CD4-positive, alpha-beta memory T cell (primary cell): ENCODE data around the gene SMIM5. TPM values are rescaled to one million over a fixed set of nuclear protein-coding genes. Genes with fewer than 3 reads are reported as not detected.
"Not testable (repeated sequence)": the region's sequence is repeated elsewhere in the genome, so short reads cannot be mapped to it uniquely, and the experiment has no call there.

Source experiments
- CTCF ChIA-PET: fragments of 350-600 bp; sonication (Branson Sonifier 250); formaldehyde crosslinking; loops from one replicate; lab custom pipeline; 2021; ENCODE audit warnings: inconsistent platforms; ENCODE audit not compliant: partially characterized antibody; lab: Charles Lee
- POLR2A ChIA-PET: fragments of 350-600 bp; sonication (Branson Sonifier 250); formaldehyde crosslinking; loops from one replicate; lab custom pipeline; 2021; ENCODE audit not compliant: partially characterized antibody; lab: Charles Lee
- DNase-seq, 5 donors: peaks; one replicate each; pipeline versions ENCODE4 v3.0.0 to v3.0.0-alpha.2; 2020 to 2022; ENCODE audit warnings: mixed read lengths in 1 of 5
- H3K27ac ChIP-seq: one replicate; pipeline ENCODE4 v1.7.0; 2013; ENCODE audit warnings: low read depth, low read length
- H3K27me3 ChIP-seq: 2 replicates; pipeline ENCODE4 v1.7.0; 2013; ENCODE audit warnings: mild to moderate bottlenecking, low read length, moderate library complexity; ENCODE audit not compliant: insufficient read depth
- H3K36me3 ChIP-seq: 2 replicates; pipeline ENCODE4 v1.7.0; 2013; ENCODE audit warnings: mild to moderate bottlenecking, low read length, moderate library complexity; ENCODE audit not compliant: insufficient read depth
- H3K4me1 ChIP-seq: 2 replicates; pipeline ENCODE4 v1.7.0; 2013; ENCODE audit warnings: mild to moderate bottlenecking, low read length, moderate library complexity; ENCODE audit not compliant: insufficient read depth
- H3K4me3 ChIP-seq, 2 donors: one replicate each; pipeline ENCODE4 v1.7.0; 2013; ENCODE audit warnings: low read length in 2 of 2, mild to moderate bottlenecking in 1 of 2
- H3K9me3 ChIP-seq, 2 donors: one replicate each; pipeline ENCODE4 v1.7.0; 2013; ENCODE audit warnings: low read length in 2 of 2, control low read depth in 1 of 2; ENCODE audit not compliant: control insufficient read depth in 1 of 2
- H3K27ac Mint-ChIP-seq, 7 donors: one replicate each; pipeline ENCODE4 v1.8.0; 2020 to 2021; ENCODE audit warnings: mixed read lengths in 7 of 7, mild to moderate bottlenecking in 6 of 7, inconsistent platforms in 3 of 7, moderate library complexity in 3 of 7
- H3K27me3 Mint-ChIP-seq, 2 donors: one replicate each; pipeline ENCODE4 v1.8.0; 2020 to 2021; ENCODE audit warnings: mixed read lengths in 2 of 2
- H3K36me3 Mint-ChIP-seq, 2 donors: one replicate each; pipeline ENCODE4 v1.8.0; 2020 to 2021; ENCODE audit warnings: mixed read lengths in 2 of 2, inconsistent platforms in 1 of 2, mild to moderate bottlenecking in 1 of 2
- H3K4me1 Mint-ChIP-seq, 4 donors: one replicate each; pipeline ENCODE4 v1.8.0; 2020 to 2021; ENCODE audit warnings: mixed read lengths in 4 of 4, mild to moderate bottlenecking in 1 of 4
- H3K4me3 Mint-ChIP-seq, 8 donors: one replicate each; pipeline ENCODE4 v1.8.0; 2020 to 2021; ENCODE audit warnings: mixed read lengths in 8 of 8, mild to moderate bottlenecking in 7 of 8, moderate library complexity in 6 of 8, inconsistent platforms in 3 of 8
- H3K9me3 Mint-ChIP-seq, 8 donors: one replicate each; pipeline ENCODE4 v1.8.0; 2020 to 2021; ENCODE audit warnings: mixed read lengths in 8 of 8, mild to moderate bottlenecking in 5 of 8, inconsistent platforms in 3 of 8, moderate library complexity in 1 of 8
- intact Hi-C: fragments of 100-400 bp; cut with micrococcal nuclease; formaldehyde crosslinking; loops from one replicate; pipeline ENCODE4 v1.15.1; 2023
- polyA plus RNA-seq, 2 donors: library from polyadenylated mRNA; unstranded; fragments of 300-500 nt; fragmentation: Illumina TruSeq; gene quantifications; one replicate each; pipeline ENCODE4 v1.2.3, GENCODE V29; 2021
- total RNA-seq, 2 experiments: library from RNA; stranded (reverse); gene quantifications; one replicate each; pipeline ENCODE4 v1.2.3, GENCODE V29; 2021

Gene SMIM5
- total and polyA plus RNA-seq, 4 experiments from 2014 or later, result not detected

GRCh38 chr17:75635610-75636202 is 2.5 kb downstream of the SMIM5 start:
- Histone ChIP-seq H3K27ac (no peak overlapping the region), H3K27me3 (no peaks in the 10 kb centered on the region), H3K36me3 (no peaks in the 10 kb centered on the region), H3K4me1 (peaks cover 13% of the 10 kb centered on the region), H3K9me3 (no peaks in the 10 kb centered on the region), H3K4me3 (no peak overlapping the region)
- Mint-ChIP-seq H3K9me3 (no peaks in the 10 kb centered on the region), H3K4me1 (peaks cover 2 to 13% (median 7%) of the 10 kb centered on the region in 4 donors), H3K27me3 (no peaks in the 10 kb centered on the region), H3K27ac (peak overlapping the region in 1 of 7 donors; percentile 44), H3K36me3 (peaks cover 0 to 2% of the 10 kb centered on the region in 2 donors), H3K4me3 (no peak overlapping the region)
- intact Hi-C loops, result no loop called here
- ChIA-PET CTCF (interaction anchor here (1.0 to 14.0 kb wide), 9 partner anchors 8 to 208 kb away, joined by 3 to 326 read pairs (median 3); a partner anchor contains a TSS), POLR2A (no interaction called here)
- DNase-seq, result no peak

- Histone ChIP-seq H3K9me3 (no peaks in the 10 kb centered on the region), H3K4me3 (no peak overlapping the region), H3K27ac (no peak overlapping the region), H3K4me1 (peaks cover 13% of the 10 kb centered on the region), H3K36me3 (no peaks in the 10 kb centered on the region), H3K27me3 (no peaks in the 10 kb centered on the region)
- intact Hi-C loops, result no loop called here
- peaks cover 0 to 1% of the 10 kb centered on the region in 2 donors for H3K36me3 Mint-ChIP-seq
- no peaks in the 10 kb centered on the region for H3K27me3 Mint-ChIP-seq
- POLR2A ChIA-PET, result no interaction called here
- H3K9me3 Mint-ChIP-seq, result no peaks in the 10 kb centered on the region
- peak overlapping the region in 1 of 7 donors; percentile 75 for H3K27ac Mint-ChIP-seq
- H3K4me3 Mint-ChIP-seq, result no peak overlapping the region
- no peak for DNase-seq
- CTCF ChIA-PET, result interaction anchor here (1.0 to 14.0 kb wide), 5 partner anchors 7 to 209 kb away, joined by 3 to 326 read pairs (median 3); a partner anchor contains a TSS
- H3K4me1 Mint-ChIP-seq, result peaks cover 2 to 13% (median 7%) of the 10 kb centered on the region in 4 donors
Observed at GRCh38 chr17:75636381-75637142, 3.3 kb downstream of the SMIM5 start.

DNA sequence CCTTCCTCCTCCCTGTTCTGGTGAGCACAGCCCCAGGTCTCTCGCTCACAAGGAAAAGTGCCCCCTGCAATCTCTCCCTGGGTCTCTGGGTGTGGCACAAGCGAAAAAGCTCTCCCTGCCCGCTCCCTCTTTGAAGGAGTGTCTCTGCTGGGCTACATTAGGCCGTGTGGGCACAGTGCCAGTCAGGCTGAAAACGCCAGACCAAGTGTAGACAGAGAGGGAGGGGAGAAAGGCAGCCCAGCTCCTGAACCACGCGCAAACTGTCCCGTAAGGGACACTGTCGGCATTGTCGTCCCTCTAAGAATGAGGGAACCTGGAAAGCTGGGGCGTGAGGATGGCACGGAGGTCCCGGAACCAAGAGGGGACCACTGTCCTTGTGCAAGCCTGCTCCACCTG is 3.9 kb downstream of the SMIM5 start:
- DNase-seq, result no peak
- H3K4me3 Mint-ChIP-seq, result no peak overlapping the region
- CTCF ChIA-PET, result interaction anchor here (4.9 to 14.0 kb wide), 2 partner anchors 7 to 113 kb away, joined by 48 to 326 read pairs; a partner anchor contains a TSS
- no peaks in the 10 kb centered on the region for H3K36me3 ChIP-seq
- H3K9me3 Mint-ChIP-seq, result no peaks in the 10 kb centered on the region
- no peak overlapping the region for H3K4me3 ChIP-seq
- intact Hi-C loops, result no loop called here
- peaks cover 13% of the 10 kb centered on the region for H3K4me1 ChIP-seq
- H3K27ac ChIP-seq, result no peak overlapping the region
- peaks cover 2 to 13% (median 7%) of the 10 kb centered on the region in 4 donors for H3K4me1 Mint-ChIP-seq
- H3K27me3 Mint-ChIP-seq, result no peaks in the 10 kb centered on the region
- POLR2A ChIA-PET, result no interaction called here
- H3K27ac Mint-ChIP-seq, result no peak overlapping the region
- H3K9me3 ChIP-seq, result no peaks in the 10 kb centered on the region
- H3K36me3 Mint-ChIP-seq, result peaks cover 1 to 3% of the 10 kb centered on the region in 2 donors
- H3K27me3 ChIP-seq, result no peaks in the 10 kb centered on the region

- ChIA-PET CTCF (interaction anchor here (1.5 to 14.0 kb wide), 2 partner anchors 12 to 113 kb away, joined by 4 to 326 read pairs; no protein-coding TSS in a partner anchor), POLR2A (no interaction called here)
- no peaks in the 10 kb centered on the region for H3K36me3 ChIP-seq
- DNase-seq, result no peak
- H3K4me1 ChIP-seq, result peaks cover 13% of the 10 kb centered on the region
- Mint-ChIP-seq H3K4me3 (no peak overlapping the region), H3K27me3 (no peaks in the 10 kb centered on the region), H3K9me3 (no peaks in the 10 kb centered on the region), H3K4me1 (peaks cover 2 to 13% (median 7%) of the 10 kb centered on the region in 4 donors), H3K27ac (no peak overlapping the region), H3K36me3 (peaks cover 1 to 3% of the 10 kb centered on the region in 2 donors)
- no peak overlapping the region for H3K4me3 ChIP-seq
- no peak overlapping the region for H3K27ac ChIP-seq
- intact Hi-C loops, result no loop called here
- no peaks in the 10 kb centered on the region for H3K9me3 ChIP-seq
- H3K27me3 ChIP-seq, result no peaks in the 10 kb centered on the region
Observed at GRCh38 chr17:75637551-75637950, 4.3 kb downstream of the SMIM5 start.

DNA sequence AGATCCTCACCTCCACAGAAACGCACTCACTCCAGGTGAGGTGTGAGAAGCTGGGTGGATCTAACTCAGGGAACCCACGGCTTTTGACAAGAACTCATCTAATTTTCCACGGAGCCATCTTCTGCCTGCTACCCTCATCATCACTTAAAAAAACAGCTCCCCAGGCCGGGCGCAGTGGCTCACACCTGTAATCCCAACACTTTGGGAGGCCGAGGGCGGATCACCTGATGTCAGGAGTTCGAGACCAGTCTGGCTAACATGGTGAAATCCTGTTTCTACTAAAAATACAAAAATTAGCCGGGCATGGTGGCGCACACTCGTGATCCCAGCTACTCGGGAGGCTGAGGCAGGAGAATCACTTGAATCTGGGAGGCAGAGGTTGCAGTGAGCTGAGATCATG is 4.8 kb downstream of the SMIM5 start:
- DNase-seq, H3K4me3 Mint-ChIP-seq, H3K27ac ChIP-seq, H3K27me3 Mint-ChIP-seq, intact Hi-C loops, H3K9me3 Mint-ChIP-seq, H3K4me3 ChIP-seq, H3K36me3 Mint-ChIP-seq, H3K27ac Mint-ChIP-seq, H3K36me3 ChIP-seq, POLR2A ChIA-PET, H3K9me3 ChIP-seq, H3K27me3 ChIP-seq: not testable (repeated sequence)
- CTCF ChIA-PET, result interaction anchor here (1.5 kb wide), 1 partner anchor 13 kb away, joined by 4 read pairs; no protein-coding TSS in a partner anchor
- peaks cover 2 to 11% (median 6%) of the 10 kb centered on the region in 4 donors for H3K4me1 Mint-ChIP-seq
- H3K4me1 ChIP-seq, result peaks cover 11% of the 10 kb centered on the region

DNA sequence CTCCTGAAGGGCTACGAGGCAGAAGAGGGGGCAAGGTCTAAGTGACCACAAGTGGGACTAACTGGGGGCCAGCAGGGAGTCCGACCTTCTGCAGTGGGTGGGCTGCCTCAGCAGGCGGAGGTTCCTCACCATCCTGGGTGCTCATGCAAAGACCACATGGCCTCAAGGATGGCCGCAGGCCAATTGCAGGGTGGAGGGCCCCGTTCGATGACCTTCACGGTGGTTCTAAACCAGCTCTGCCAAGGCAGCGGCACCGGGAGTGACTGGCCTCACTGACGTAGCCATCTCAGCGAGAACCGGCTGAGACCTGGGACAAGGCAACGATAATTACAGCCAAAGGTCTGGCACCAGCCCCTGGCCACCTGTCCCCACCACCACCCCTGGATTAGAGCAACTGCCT is 5.7 kb downstream of the SMIM5 start:
- Mint-ChIP-seq H3K4me3 (no peak overlapping the region), H3K9me3 (no peaks in the 10 kb centered on the region), H3K27ac (no peak overlapping the region), H3K36me3 (peaks cover 1 to 3% of the 10 kb centered on the region in 2 donors), H3K4me1 (peaks cover under 1 to 2% (median 2%) of the 10 kb centered on the region in 4 donors), H3K27me3 (no peaks in the 10 kb centered on the region)
- no peaks in the 10 kb centered on the region for H3K27me3 ChIP-seq
- DNase-seq, result no peak
- no peak overlapping the region for H3K27ac ChIP-seq
- H3K9me3 ChIP-seq, result no peaks in the 10 kb centered on the region
- H3K4me3 ChIP-seq, result no peak overlapping the region
- no peaks in the 10 kb centered on the region for H3K36me3 ChIP-seq
- ChIA-PET POLR2A (no interaction called here), CTCF (interaction anchor here (0.8 to 1.5 kb wide), 3 partner anchors 13 to 110 kb away, joined by 3 to 4 read pairs (median 4); no protein-coding TSS in a partner anchor)
- intact Hi-C loops, result no loop called here
- H3K4me1 ChIP-seq, result peaks cover 3% of the 10 kb centered on the region

DNA sequence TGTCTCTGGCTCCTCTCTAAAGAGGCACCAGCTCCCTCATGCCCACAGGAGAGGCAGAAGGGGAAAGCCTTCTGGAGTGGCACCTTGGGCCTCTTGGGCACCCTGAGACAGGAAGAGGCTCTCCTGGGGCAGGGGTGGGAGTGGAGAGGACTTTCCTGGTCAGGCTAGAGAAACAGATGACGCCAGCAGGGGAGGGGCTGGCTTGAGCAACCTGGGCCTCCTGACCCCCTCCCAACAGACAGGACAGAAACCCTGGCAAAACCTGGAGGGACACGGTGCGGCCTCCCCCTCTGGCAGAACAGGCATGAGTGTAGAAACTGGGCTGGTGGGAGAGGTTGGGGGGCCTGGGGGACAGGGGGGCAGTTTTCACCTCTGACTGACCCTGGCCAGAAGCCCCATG is 6.1 kb downstream of the SMIM5 start:
- ChIA-PET CTCF (interaction anchor here (0.8 to 1.3 kb wide), 2 partner anchors 38 to 110 kb away, joined by 3 to 4 read pairs; no protein-coding TSS in a partner anchor), POLR2A (no interaction called here)
- Histone ChIP-seq H3K27me3 (no peaks in the 10 kb centered on the region), H3K27ac (no peak overlapping the region), H3K9me3 (no peaks in the 10 kb centered on the region), H3K36me3 (no peaks in the 10 kb centered on the region), H3K4me1 (no peaks in the 10 kb centered on the region), H3K4me3 (no peak overlapping the region)
- peaks cover 1 to 3% of the 10 kb centered on the region in 2 donors for H3K36me3 Mint-ChIP-seq
- H3K4me3 Mint-ChIP-seq, result no peak overlapping the region
- no peak for DNase-seq
- H3K4me1 Mint-ChIP-seq, result no peaks in the 10 kb centered on the region
- H3K27me3 Mint-ChIP-seq, result no peaks in the 10 kb centered on the region
- intact Hi-C loops, result no loop called here
- H3K27ac Mint-ChIP-seq, result no peak overlapping the region
- H3K9me3 Mint-ChIP-seq, result no peaks in the 10 kb centered on the region
